ENCODE measurements around the gene SLC22A4. TPM values are rescaled to one million over a fixed set of nuclear protein-coding genes. Genes with fewer than 3 reads are reported as not detected.

Gene SLC22A4
- total RNA-seq, 1 donor from 2014 or later = 8.5 TPM

DNA sequence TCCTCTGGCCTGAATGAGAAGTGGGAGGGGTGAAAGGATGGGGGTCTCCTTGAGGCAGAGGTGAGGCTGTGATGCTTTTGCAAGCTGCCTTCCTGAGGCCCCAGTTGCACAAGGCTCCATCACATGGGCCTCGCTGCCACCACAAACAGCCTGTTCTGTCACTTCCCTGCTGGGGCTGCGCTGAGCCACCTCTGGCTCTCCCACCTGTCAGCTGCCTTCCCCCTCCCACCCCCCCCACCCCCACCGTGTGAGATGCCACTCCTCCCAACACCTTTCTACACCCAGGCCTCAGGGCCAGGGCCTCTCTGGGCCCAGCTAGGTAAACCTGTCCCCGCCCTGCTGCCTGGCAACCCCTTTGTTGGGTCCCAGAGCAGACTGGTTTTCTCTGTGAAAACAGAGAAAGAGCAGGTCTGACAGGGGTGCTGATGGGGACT is 41.2 kb upstream of the SLC22A4 start:
- Histone ChIP-seq H3K9me3 (no peaks in the 10 kb centered on the region), H3K4me1 (peaks cover 5% of the 10 kb centered on the region), H3K4me3 (no peak overlapping the region), H3K27ac (no peak overlapping the region), H3K36me3 (no peaks in the 10 kb centered on the region), H3K27me3 (ENCODE audit: low read depth) (peaks cover 9% of the 10 kb centered on the region)
- intact Hi-C loops (cut with DNase I) = no loop called here
- TF ChIP-seq, protein P1, sequence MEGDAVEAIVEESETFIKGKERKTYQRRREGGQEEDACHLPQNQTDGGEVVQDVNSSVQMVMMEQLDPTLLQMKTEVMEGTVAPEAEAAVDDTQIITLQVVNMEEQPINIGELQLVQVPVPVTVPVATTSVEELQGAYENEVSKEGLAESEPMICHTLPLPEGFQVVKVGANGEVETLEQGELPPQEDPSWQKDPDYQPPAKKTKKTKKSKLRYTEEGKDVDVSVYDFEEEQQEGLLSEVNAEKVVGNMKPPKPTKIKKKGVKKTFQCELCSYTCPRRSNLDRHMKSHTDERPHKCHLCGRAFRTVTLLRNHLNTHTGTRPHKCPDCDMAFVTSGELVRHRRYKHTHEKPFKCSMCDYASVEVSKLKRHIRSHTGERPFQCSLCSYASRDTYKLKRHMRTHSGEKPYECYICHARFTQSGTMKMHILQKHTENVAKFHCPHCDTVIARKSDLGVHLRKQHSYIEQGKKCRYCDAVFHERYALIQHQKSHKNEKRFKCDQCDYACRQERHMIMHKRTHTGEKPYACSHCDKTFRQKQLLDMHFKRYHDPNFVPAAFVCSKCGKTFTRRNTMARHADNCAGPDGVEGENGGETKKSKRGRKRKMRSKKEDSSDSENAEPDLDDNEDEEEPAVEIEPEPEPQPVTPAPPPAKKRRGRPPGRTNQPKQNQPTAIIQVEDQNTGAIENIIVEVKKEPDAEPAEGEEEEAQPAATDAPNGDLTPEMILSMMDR (IDR thresholded peaks at IDR 0.05) = no peak
- DNase-seq (no peak), ATAC-seq (no peak)

DNA sequence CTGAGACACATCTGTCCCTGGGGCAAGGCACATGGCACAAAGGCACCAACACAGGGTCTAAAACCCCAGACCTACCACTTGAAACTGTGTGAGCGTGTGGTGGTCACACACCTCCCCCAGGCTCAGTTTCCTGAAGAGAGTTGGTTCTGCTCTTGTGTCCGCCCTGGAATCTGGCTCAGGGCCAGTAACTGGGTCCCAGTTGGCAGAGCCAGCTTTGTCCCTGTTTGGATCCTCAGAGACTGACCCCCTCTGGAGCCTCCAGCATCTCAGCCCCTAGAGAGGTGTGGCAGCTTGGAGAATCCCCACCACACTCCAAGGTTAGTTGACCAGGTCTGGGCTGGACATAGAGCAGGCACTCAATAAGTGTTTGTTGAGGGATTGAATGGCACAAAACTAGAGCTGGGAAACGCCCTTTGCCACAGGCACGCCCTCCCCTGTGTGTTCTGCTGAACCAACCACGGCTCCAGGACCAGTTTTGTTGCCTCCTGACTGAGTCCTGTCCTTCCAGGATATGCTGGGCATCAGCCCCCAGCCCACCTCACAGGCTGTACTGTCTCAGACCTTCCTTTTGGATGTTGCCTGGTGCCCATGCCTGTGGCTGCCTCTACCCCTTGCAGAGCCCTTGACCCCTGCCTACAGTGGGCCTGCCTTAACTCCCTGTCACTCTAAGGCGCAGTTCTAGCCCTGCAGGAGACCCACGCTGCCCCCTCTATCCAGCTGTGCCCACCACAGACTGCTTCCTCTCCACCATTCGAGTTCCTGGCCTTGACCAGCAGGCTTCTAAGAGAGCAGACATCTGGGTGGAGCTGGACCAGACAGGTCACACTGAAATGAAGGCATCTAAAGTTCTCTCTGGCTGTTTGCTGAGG is 40.5 kb upstream of the SLC22A4 start:
- DNase-seq (no peak), ATAC-seq (no peak)
- peaks cover 9% of the 10 kb centered on the region for H3K4me1 ChIP-seq
- H3K4me3 ChIP-seq = no peak overlapping the region
- no peak overlapping the region for H3K27ac ChIP-seq
- H3K27me3 ChIP-seq (ENCODE audit: low read depth) = peaks cover 9% of the 10 kb centered on the region
- TF ChIP-seq, protein P1 (IDR thresholded peaks at IDR 0.05) = no peak
- no peaks in the 10 kb centered on the region for H3K9me3 ChIP-seq
- intact Hi-C loops (cut with DNase I) = no loop called here
- no peaks in the 10 kb centered on the region for H3K36me3 ChIP-seq

DNA sequence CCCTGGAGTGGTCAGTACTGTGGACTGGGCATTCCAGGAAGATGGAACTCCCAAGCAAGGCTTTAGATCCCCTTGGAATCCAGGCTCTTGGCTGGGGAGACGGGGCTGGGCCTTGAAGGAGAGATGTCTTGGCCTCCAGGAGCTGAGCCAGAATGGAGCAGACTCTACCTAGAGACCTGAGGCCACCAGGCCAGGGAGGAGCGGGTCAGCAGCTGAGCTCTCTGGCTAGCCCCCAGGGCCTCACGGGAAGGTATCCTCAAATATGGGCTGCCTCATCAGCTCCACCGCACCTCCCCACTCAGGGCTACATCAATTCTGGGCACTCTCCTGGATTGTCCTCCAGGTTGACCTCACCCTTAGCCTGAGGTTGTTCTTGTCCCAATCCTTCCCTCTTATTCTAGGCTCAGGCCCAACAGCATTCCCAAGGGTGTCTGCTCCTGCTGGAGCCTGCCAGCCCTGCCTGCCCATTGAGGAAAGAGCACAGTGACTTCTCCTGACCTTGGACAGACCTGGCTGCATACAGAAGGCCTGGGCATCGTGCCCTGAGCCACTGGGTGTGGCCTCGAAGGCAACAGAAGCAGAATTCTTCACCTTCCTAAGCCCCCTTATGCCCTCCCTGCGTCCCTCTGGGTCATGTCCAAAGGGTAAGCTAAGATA is 39.7 kb upstream of the SLC22A4 start:
- peaks cover 12% of the 10 kb centered on the region for H3K4me1 ChIP-seq
- H3K9me3 ChIP-seq = no peaks in the 10 kb centered on the region
- ATAC-seq (no peak), DNase-seq (peak; percentile 59)
- H3K27me3 ChIP-seq (ENCODE audit: low read depth) = peaks cover 9% of the 10 kb centered on the region
- no peak overlapping the region for H3K4me3 ChIP-seq
- intact Hi-C loops (cut with DNase I) = no loop called here
- TF ChIP-seq, protein P1 (IDR thresholded peaks at IDR 0.05) = no peak
- no peaks in the 10 kb centered on the region for H3K36me3 ChIP-seq
- H3K27ac ChIP-seq = no peak overlapping the region

DNA sequence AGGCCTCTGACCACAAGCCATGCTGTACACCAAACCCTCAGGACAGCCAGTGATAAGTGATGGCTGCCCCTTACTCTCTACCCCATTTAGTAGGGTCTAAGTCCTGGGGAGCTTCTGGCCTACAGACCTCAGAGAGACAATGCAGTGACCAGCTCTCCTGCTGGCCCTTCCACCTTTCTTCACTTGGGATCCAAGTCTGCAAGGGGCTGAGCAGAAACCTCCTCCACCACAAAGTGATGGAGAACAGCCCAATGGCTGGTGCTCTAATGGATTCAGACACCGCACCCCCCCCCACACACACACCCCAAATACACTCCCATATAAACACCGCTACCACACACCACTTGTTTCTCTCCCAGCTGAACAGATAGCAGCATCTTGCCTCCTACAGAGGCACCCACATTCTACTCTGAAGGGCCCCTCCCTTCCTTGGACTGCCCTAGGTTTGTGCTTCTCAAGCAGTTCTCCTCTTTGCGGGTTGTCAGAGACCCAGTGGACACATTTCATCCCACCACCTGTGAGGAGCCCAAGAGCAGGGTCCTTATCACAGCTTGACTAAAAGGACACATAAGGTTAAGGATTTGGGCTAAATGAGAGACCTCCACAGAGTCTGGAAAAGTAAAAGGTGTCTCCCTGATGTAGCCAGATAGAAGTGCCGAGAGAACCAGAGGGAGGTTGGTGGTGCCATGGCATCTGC is 38.0 kb upstream of the SLC22A4 start:
- DNase-seq (no peak), ATAC-seq (no peak)
- Histone ChIP-seq H3K9me3 (no peaks in the 10 kb centered on the region), H3K27ac (no peak overlapping the region), H3K4me1 (peaks cover 30% of the 10 kb centered on the region), H3K36me3 (no peaks in the 10 kb centered on the region), H3K4me3 (no peak overlapping the region), H3K27me3 (ENCODE audit: low read depth) (peaks cover 9% of the 10 kb centered on the region)
- intact Hi-C loops (cut with DNase I) = no loop called here
- TF ChIP-seq, protein P1 (IDR thresholded peaks at IDR 0.05) = no peak

DNA sequence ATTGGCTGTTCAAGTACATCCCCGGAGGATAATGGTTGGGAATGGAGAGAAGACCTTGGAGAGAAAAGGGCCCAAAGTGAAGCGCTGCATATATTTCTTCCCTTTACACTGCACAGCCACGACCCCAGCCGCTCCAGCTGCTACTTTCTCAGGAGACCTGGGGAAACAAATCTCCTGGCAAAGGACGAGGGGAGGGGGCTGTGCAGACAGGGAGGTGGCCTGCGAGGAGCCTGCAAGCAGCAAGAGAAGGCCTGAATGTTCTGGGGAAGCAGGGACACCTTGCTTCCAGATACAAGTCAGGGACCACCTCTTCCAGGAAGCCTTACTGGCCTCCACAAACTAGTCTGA is 37.4 kb upstream of the SLC22A4 start:
- H3K9me3 ChIP-seq = no peaks in the 10 kb centered on the region
- peaks cover 33% of the 10 kb centered on the region for H3K4me1 ChIP-seq
- no peak overlapping the region for H3K27ac ChIP-seq
- peaks cover 9% of the 10 kb centered on the region for H3K27me3 ChIP-seq (ENCODE audit: low read depth)
- DNase-seq (no peak), ATAC-seq (no peak)
- TF ChIP-seq, protein P1 (IDR thresholded peaks at IDR 0.05) = no peak
- peak overlapping the region; percentile 54 for H3K4me3 ChIP-seq
- H3K36me3 ChIP-seq = no peaks in the 10 kb centered on the region
- intact Hi-C loops (cut with DNase I) = no loop called here
